ENCODE data around the gene BCL2L1.

DNA sequence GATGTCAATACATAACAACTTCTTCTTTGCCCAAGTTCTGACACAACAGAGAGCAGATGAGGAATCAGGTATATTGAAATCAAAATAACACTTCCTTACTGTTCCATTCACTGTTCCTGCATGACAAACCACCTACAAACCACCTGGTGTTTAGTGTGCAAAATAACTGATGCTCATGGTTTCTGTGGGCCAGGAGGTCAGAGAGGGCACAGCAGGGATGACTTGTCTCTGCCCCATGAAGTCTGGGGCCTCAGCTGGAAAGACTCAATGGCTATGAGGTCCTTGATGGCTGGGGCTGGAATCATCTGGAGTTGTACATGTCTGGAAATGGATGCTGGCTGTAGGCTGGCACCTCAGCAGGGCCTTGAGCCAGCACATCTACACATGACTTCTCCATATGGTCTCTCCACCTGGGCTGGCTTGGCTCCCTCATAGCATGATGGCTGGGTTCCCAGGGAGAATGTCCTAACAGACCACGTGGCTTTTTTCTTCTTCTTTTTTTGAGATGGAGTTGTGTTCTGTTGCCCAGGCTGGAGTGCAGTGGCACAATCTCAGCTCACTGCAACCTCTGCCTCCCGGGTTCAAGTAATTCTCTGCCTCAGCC is 92.4 kb downstream of the BCL2L1 start:
- TF ChIP-seq, protein P1, sequence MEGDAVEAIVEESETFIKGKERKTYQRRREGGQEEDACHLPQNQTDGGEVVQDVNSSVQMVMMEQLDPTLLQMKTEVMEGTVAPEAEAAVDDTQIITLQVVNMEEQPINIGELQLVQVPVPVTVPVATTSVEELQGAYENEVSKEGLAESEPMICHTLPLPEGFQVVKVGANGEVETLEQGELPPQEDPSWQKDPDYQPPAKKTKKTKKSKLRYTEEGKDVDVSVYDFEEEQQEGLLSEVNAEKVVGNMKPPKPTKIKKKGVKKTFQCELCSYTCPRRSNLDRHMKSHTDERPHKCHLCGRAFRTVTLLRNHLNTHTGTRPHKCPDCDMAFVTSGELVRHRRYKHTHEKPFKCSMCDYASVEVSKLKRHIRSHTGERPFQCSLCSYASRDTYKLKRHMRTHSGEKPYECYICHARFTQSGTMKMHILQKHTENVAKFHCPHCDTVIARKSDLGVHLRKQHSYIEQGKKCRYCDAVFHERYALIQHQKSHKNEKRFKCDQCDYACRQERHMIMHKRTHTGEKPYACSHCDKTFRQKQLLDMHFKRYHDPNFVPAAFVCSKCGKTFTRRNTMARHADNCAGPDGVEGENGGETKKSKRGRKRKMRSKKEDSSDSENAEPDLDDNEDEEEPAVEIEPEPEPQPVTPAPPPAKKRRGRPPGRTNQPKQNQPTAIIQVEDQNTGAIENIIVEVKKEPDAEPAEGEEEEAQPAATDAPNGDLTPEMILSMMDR (conservative IDR thresholded peaks at IDR 0.05 in 1 of 2, IDR thresholded peaks at IDR 0.05 in 1 of 2; ENCODE audit: low read depth in 1 of 2, low read length in 2 of 2) = no peak
- TF ChIP-seq EZH2 (IDR thresholded peaks at IDR 0.05; ENCODE audit: low read length, missing control alignments) = no peak
